Stimulated activated CD4-positive, alpha-beta T cell treated with anti-CD3 and anti-CD28 coated beads, Interleukin-15, amount 100 ng/mL, for 24 hours (primary cell): ENCODE data around the gene TMPRSS5.

ENCODE experiments used
- DNase-seq: peaks from one replicate; pipeline ENCODE4 v3.0.0-alpha.2; 2020

The TMPRSS5 gene

GRCh38 chr11:113666584-113666983 is 39.5 kb downstream of the TMPRSS5 start:
- no peak for DNase-seq

- no peak for DNase-seq
Observed at GRCh38 chr11:113664981-113665710, 41.0 kb downstream of the TMPRSS5 start.

DNA sequence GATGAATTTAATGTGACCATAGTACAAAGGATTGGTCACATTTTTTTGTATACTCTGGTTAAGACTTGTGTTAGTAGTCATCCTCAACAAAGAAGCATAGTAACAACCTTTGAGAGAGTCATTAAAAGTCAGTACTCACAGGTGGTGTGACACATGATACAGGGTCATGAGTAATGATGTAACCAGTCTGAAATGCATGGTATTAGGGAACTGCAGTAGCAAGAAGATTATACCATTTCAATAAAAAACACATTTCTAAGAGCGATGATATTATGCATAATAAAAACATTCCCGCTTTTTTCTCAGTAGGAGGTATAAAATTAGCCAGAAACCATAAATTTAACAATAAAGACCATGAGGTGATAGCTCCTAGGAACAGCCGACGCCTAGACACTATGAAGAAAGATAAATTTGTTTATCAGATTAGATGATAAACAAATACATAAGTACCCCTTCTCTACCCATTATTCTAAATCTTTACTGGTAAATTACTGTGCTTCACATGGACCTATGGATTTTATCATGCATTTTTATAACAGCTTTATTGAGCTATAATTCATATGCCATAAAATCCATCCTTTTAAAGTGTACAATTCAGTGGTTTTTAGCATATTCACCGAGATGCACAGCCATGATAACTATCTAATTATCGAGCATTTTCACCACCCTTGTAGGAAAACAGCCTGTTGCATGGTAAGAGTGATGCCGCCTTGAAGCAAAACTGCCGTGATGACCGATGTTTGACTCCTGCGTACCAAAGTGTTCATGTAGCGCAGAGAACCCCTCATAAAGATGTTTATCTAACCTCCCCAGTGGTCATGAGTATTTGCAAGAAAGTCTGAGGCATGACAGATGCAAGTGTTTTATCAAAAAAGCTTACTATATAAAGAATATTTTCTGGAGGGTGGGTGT is 41.8 kb downstream of the TMPRSS5 start:
- no peak for DNase-seq

GRCh38 chr11:113663567-113663966 is 42.5 kb downstream of the TMPRSS5 start:
- DNase-seq = no peak

- no peak for DNase-seq
Observed at GRCh38 chr11:113655771-113656170, 50.3 kb downstream of the TMPRSS5 start.

DNA sequence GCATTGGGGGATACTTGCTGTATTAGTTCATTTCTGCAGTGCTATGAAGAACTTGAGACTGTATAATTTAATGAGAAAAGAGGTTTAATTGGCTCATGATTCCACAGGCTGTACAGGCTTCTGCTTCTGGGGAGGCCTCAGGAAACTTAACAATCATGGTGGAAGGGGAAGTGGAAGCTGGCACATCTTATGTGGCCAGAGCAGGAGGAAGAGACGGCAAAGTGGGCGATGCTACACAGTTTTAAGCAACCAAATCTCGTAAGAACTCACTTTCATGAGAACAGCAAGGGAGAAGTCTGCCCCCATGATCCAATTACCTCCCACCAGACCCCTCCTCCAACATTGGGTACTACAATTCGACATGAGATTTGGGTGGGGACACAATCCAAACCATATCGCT is 55.1 kb downstream of the TMPRSS5 start:
- DNase-seq = no peak

DNA sequence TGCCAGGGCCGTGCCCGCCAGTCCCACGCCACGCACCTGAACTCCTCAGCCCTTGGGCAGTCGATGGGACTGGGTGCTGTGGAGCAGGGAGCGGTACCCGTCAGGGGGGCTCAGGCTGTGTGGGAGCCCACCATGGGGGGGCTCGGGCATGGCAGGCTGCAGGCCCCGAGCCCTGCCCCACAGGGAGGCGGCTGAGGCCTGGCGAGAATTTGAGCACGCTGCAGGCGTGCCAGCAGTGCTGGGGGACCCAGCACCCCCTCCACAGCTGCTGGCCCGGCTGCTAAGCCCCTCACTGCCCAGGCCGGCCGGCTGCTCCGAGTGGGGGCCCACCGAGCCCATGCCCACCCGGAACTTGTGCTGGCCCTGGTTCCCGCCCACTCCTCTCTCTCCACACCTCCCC is 56.8 kb downstream of the TMPRSS5 start:
- no peak for DNase-seq

- no peak for DNase-seq
Observed at GRCh38 chr11:113647856-113648255, 58.3 kb downstream of the TMPRSS5 start.

DNA sequence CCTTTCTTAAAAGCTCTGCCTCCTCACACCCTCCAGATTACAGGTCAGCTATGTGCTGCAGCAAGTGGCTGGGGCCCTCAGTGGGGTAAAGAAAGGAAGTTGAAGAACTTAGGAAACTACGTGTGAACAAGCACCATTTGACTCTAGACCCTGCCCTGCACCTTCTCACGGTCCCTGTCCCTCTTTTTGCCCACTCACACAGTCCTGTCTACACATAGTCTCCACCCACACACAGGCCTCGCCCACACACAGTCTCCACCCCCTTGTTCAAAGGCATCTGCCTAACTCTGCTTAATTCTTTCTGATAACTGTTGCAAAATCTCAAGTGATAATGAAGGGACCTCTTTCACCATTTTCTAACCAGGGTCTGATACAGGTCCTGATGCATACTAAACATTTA is 59.0 kb downstream of the TMPRSS5 start:
- DNase-seq = no peak

- no peak for DNase-seq
Observed at GRCh38 chr11:113645593-113646349, 60.3 kb downstream of the TMPRSS5 start.

DNA sequence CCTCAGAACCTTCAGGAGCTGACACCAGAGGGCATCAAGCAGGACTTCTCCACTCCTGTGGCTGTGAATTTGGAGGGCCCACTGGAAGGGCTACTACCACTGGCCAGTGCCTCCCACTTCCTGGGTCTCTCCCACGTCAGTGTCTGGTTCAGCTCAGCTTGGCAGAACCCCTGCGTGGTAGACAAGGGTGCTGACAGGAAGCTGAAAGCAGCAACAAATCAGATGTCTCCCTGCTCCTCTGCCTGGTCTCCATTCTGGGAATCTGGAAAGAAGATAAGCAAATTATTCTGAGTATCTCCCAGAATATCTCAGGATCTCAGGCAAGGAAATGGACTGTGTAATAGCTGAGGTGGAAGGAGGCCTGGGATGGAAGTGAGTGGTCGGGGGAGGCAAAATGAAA is 61.5 kb downstream of the TMPRSS5 start:
- DNase-seq = no peak

GRCh38 chr11:113643701-113644100 is 62.4 kb downstream of the TMPRSS5 start:
- DNase-seq = no peak

GRCh38 chr11:113643006-113643585 is 63.0 kb downstream of the TMPRSS5 start:
- no peak for DNase-seq

- no peak for DNase-seq
Observed at GRCh38 chr11:113642090-113642489, 64.0 kb downstream of the TMPRSS5 start.

- DNase-seq = no peak
Observed at GRCh38 chr11:113638376-113638775, 67.7 kb downstream of the TMPRSS5 start.

DNA sequence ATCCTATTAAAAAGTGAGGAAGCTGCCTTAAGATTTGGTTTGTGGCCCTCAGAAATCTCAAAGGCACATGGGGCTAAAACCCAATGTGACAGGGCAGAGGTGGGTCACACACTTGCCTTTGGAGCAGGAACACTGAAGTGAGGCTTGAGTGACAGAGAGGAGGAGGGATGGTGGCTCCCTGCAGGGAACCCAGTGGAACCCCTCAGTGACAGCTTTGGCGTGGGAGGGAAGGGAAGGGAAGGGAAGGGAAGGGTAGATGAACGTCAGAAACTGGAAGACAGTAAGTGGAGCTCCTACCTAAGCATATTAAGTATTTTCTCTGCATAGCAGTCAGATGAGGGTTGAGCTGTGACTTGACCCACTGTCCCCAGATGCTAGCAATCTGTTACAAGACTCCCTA is 68.5 kb downstream of the TMPRSS5 start:
- no peak for DNase-seq
